DMS53 treated with DMSO at 0.1 percent for 48 hours (cell line): ENCODE measurements around the gene PADI2.

Experiments
- DNase-seq: peaks from one replicate; lab custom pipeline; 2025; ENCODE audit not compliant: unreplicated experiment; lab: John Stamatoyannopoulos, UW

Gene PADI2

DNA sequence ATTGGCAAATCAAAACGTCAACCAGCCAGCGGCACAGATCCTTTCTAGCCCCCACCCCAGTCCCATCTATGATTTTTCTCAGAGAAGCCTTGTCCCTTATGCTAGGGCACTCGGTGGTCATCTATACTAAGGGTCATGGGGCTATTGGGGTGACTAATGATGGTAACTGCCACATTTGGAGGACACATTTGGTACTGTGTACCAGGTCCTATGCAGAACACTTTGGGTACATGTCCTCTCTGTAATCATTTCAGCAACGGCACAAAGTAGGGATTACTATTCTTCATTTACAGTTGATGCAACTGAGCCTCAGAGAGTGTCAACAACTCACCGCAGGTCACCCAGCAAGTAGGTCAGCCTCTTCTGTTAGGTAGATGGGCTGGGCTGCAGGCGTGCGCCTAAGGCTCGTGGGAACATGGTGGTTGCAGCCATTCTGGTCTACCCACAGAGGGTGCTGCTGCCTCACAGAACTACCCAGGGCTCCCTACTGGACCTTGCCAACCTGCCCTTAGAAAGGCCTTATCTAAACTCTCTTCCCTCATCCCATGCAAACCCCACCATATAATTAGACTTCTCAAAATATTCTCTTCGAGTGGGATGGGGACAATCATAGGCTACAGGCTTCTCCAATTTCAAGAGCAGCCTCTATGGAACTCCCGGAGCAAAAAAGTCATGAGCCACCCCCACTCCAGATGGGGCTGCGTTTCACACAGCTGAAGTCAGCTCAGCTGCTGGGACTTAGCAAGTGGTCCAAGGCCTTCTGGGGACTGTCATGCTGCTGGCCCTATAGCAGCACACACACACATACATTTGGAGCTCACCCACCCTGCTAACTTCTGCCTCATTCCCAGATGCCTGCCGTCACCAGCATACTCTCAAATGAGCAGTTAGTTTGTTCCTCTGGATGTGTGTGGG is 59.6 kb downstream of the PADI2 start:
- peak; percentile 81 for DNase-seq

DNA sequence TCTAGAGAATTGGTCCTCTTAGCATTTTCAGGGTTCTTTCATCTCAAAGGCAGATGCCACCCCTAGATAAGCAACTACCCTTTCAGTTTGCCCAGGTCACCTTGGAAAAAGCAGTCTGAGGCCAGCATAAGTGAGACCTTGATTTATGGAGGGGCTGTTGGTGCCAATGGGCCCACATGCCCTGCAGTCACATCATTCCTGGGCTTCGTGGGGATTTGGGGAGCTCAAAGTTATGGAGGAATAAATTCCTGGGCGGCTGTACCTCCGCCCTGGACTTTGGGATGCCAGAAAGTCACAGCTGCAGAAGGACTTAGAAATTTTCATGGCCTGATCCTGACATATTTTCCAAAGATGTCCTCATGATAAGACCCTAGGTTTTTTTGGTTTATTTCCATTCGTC is 62.7 kb downstream of the PADI2 start:
- no peak for DNase-seq

DNA sequence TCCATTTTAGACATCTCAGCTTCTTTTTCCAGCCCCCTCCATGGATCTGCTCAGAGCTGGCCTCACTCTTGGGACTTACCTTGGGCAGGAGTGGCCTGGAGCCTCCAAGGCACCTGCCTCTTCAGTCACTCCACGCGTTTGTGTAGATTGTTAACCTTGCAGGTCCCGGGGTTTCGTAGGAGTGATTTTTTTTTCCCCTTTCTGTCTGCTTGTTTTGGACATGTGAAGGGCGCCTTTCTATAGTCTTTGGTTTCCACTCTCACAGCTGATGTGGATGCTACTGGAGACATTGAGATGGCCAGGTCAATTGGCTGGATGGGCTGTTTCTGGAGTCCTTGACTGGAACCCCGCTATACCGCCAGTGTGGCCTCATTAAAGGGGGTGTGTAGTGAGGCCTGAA is 63.5 kb downstream of the PADI2 start:
- no peak for DNase-seq

DNA sequence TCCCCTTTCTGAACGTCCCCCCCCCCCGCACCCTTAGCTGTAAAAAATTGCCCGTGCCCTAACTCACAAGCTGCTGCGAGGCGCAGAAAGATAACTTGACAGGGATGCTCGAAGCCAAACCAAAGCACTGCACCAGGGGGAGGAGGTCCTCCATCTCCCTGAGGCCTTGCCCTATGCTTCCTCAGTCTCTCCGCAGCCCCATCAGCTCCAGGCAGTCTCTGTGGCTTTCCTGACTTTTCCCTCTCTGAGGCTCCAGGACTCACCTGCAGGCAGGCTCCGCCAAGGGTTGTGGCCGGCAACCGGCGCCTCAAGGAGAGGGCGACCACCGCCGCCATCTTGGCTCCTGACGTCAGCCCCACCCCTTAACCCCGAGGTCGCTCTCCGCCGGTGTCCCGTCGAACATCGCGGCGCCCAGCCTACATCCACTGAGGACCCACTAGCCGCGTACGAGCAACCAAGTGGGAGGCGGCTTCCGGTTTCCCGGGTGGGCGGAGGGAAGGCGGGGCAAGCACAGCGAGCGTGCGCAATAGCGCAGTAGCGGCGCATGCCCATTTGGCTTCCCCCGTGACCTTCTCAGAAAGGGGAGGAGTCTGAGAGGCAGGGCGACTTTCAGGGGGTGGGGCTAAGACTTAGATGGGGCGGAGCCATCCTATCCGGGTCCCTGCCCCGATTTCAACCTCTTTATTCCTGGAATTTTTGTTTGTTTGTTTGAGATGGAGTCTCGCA is 65.4 kb downstream of the PADI2 start, which contains the start of gene SDHB:
Gene SDHB (minus strand): TSS at position 348 of the 726 bp plus-strand sequence. CDS start 13 bp downstream, at position 335.
- peak; percentile 95 for DNase-seq

DNA sequence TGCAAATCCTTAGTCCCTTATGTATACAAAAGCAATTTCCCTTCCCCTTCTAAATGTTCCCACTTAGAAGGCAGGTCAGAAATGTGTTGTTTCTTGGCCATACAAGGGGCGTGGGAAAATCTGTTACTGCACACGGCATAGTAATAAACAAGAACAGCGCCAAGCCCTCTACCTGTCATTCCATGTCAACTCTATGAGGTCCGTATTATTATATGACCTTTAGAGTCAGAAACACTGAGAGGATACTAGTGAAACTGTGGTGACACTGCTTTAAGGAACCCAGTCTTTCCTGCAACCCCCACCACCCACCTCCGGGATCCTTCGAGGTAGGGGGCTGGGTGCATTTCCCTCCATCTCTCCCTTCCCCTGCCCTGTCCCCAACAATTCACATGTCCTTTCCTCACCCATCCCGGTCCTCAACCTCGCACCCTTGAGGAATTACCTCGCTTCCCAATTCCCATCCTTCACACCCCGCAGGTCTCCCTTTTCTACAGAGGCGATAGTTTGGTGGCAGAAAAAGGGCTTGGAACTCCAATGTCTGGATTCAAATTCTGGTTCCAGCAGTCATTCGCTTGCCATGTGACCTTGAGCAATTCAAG is 66.1 kb downstream of the PADI2 start:
- DNase-seq = no peak

DNA sequence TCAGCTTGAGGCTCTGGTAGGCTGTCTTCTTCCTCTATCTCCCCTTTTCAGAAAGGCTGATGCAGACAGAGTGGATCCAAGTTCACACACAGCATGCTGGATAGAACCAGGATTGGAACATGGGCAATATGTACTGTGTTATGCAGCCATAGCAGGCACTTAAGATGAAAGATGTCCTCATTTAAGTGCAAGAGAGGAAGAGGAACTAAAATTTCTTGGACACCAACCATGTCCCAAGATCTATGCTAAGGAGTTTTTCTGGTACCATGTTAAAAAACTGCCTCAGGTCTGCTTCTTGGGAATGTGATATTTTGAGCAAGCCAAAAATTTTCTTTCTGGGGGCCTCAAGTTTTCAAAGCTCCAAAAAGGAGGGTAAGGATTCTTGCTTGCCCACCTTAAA is 66.6 kb downstream of the PADI2 start:
- no peak for DNase-seq

DNA sequence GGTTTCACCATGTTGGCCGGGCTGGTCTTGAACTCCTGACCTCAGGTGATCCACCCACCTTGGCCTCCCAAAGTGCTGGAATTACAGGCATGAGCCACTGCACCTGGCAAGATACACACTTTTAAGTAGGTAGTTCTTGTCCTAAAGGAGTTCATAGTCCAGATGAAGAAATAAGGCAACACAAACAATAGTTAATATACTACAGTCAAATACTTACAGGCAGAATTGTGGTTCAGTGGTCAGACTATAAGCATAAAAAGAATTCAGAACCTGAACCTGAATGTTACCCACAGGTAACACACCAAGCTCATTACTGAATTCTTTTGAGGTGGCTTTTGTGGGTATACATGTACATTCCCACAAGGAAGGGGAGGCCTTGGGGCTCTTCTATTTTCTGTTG is 67.2 kb downstream of the PADI2 start:
- DNase-seq = no peak

DNA sequence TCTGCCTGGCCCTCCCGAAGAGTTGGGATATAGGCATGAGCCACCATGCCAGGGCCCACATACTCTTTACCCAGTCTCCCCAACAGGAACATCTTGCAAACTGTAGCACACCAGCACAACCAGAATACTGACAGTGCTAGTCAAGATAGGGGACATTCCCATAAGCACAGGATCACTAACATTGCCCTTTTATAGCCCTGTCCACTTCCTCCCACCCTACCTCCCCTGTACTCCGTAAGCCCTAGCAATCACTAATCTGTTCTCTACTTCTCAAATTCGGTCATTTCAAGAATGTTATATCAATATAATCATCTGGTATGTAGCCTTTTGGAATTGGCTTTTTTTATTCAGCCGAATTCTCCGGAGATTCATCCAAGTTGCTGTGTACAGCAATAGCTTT is 71.3 kb downstream of the PADI2 start:
- no peak for DNase-seq

DNA sequence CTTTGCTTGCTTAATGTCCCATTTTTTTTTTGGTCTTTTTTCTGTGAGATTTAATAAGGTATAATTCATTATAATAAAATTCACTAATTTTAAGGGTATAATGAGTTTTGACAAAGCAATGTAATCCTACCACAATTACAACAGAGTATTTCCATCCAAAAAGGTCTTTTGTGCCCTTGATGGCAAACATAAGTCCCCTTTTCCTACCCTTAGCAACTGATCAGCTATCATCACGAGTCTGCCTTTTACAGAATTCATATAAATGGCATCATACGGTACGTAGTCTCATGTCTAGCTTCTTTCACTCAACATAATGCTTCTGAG is 73.0 kb downstream of the PADI2 start:
- DNase-seq = no peak

DNA sequence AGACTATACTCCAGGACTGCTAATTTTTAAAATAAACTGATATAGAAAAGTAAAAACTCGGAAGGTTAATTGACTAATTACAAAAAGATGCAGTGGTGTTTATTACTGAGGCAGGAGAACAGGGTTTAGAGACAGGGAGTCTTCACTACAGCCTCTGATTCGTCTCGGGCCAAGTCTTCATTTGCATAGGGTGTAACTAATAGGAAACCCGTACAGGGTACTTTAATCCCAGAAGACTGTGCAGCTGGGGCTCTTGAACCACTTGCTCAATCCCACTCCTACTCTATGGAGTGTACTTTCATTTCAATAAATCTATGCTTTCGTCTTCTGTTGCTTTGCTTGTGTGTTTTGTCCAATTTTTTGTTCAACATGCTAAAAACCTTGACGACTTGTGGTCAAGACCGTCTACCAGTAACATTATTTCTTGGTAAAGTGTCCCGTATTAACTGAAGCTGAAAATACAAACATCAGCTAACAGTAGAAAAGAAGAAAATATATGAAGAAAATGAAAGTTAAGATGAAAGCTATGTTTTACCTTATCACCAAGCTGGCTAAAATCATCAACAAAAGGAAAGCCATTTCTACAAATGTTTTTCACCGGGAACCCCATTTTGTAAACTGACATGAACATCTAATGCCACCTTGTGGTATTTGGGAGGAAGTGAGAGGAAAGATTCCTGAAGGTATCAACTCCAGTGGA is 73.5 kb downstream of the PADI2 start:
- peak; percentile 50 for DNase-seq

DNA sequence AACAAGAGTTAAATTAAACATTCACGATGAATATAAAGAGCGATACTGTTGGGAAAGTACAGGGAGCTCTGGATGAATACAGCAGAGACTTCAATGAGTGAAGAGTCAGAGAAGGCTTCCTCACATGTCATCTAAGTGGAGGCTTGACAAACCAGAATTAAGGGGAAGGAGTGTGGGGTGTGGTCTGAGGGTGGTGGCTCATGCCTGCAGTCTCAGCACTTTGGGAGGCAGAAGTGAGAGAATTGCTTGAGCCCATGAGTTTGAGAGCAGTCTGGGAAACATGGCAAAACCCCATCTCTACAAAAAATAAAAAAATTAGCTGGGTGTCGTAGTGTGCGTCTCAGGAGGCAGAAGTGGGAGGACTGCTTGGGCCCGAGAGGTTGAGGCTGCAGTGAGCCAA is 74.1 kb downstream of the PADI2 start:
- DNase-seq = no peak

DNA sequence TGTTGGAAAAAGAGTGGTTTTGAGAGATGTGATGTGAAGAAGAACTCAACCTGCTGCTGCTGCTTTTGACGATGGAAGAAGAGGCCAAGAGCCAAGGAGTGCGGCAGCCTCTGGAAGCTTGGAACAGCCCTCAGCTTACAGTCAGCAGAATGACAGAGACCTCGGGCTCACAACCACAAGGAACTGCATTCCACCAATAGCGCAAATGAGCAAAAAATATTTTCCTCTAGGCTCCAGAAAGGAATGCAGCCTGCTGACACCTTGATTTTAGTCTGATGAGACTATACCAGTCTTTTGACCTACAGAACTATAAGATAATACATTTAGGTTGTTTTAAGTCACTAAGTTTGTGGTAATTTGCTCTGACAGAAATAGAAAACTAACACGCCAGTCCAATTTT is 75.6 kb downstream of the PADI2 start:
- no peak for DNase-seq

DNA sequence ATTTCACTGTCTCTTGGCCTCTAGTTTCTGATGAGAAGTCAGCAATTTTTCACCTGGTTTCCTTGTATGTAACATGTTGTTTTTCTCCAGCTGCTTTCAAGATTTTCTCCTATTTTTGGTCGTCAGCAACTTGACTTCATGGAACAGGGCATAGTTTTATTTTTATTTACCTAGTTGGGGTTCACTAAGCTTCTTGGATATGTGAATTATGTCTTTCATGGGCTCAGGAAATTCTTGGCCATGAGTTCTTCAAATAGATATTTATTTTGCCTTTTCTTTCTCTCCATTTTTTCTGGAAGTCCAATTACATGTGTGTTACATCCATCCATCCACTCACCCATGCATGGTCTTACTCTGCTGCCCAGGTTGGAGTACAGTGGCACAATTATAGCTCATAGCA is 79.1 kb downstream of the PADI2 start:
- no peak for DNase-seq

DNA sequence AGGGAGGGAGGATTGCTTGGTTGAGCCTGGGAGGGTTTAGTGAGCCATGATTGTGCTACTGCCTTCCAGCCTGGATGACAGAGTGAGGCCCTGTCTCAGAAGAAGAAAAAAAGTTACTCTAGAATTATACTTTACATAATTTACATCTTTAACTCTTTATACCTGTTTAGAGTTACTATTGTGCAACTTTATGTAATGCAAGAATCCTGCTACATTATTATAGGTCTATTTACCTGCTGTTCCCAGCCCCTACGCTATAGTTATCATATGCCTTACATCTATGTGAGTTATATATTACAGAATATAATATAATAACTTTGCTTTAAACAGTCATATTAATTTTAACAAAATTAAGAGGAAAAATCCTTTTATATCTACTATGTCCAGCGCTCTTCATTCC is 79.7 kb downstream of the PADI2 start:
- DNase-seq = no peak

DNA sequence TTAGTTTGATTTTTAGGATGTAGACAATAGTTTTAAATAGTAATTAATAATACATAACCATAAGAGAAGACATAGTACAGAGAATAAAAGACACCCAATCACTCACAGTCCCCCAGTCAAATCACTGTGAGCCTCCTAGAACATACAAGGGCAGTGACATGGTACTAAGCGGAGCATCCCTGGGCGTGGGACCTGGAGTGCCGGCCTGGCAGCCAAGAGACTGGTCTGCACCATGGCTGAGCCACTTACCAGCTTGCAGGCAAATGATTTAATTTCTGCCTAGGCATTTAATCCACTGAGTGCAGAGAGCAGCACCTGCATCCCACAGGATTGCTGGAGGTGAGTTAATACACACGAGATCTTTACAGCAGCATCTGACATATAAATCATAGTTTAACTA is 85.8 kb downstream of the PADI2 start:
- no peak for DNase-seq

DNA sequence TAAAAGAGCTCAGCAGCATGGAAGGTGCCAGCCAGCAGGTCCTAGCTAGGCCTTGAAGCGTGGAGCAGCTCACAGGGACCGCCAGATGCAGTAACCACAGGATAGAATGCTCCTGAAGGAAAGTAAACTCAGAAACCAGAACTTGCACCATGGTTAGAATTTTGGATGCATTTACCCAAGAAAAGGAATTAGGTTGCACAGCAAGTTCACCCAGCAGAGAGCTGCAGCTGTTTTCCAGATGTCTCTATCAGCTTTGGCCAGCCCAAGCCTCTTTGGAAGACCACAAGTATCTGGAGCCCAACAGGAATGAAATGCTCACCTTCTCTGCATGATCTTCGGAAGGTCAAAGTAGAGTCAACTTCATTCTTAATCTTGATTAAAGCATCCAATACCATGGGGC is 86.5 kb downstream of the PADI2 start:
- DNase-seq = no peak

DNA sequence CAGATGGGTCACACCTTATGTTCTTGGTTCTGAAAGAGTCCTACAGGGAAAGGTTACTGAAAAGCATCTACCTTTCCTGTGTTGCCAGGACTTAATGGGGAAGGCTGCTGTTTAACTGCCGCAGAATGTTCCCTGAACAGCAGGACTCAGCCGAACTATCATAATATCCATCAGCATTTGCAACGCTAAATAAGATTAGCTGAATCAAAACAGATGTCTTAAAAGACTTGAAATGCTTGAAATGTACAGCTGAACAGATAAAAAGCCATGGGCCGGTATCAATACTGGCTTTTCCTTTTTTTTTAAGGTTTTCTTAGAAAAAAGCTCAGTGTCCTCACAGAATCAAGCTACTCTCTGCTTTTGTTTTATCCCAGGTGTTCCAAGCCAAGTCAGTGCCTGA is 87.8 kb downstream of the PADI2 start:
- no peak for DNase-seq

DNA sequence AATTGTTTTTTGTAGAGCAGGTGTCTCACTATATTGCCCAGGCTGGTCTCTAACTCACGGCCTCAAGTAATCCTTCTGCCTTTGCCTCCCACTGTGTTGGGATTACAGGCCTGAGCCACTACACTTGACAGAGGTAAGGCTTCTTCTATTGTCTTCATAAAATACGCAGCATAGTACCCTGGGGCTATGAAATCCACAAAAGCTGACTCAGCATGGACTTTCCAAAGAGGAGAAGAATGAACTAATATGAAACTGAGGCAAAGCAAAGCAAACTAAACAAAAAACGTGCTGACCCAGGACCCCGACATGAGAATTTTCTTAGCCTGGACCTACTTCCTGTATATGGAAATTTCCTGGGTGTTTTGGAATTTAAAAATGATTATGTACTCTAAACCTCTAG is 89.0 kb downstream of the PADI2 start:
- no peak for DNase-seq

DNA sequence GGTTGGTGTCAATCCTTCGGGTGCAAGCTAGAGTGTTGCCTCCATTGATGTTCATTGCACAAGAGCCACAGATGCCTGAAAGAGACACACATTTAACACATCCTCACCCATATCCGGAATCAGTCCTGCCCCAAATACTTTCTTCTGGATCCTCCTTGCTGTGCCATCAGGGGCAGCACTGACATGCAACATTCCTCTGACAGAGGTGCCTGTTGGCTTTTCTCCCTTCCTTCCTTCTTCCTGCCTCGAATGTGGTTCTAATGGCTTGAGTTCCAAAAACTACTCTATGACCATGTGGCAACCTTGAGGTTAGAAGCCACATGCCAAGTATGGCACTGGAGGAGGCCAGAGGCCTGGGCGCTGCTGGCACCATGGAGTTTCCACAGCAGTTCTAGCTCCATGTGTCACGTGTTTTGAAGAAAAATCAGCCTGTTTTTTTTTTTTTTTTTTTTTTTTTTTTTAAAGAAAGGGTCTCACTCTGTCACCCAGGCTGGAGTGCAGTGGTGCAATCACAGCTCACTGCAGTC is 90.5 kb downstream of the PADI2 start:
- no peak for DNase-seq

DNA sequence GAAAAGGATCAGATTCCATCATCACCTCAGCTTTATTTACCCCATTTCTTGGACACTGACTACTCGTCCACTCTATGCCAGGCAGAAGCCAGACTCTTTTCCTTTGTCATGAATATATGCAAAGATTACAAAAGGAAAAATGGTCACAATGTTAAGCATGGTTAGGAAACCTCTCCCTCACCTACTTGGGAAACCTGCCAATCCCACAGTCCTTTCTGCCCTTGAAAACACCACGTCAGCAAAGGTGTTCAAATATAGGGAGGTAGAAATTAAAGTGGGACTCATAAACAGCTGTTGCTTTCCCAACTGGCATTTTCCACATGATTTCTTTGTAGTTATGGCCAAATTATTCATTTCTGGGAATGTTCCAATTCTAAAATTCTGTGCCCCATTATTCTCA is 91.4 kb downstream of the PADI2 start:
- DNase-seq = no peak

DNA sequence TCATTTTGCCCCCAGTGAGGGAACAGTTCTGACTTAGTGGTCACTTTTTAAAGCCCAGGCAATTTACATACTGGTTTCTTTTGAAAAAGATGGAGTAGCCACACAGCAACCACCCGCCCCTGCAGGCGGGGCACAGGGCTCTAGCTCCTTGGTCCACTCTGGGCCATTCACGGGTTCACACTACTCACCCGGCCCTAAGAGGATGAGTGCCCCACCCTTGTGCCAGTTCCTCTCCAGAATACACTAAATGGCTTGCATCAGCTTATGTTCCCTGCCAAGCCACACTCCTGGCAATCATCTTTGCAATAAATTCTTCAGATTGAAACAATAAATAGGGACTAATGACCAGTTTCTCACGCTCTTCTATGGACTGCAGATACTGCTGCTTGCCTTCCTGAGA is 91.8 kb downstream of the PADI2 start:
- DNase-seq = no peak
